Measurements from ENCODE around the gene DTX3L. TPM values are rescaled to one million over a fixed set of nuclear protein-coding genes. Genes with fewer than 3 reads are reported as not detected.
A peak's percentile ranks its signal among the peaks of the same experiment; 100 is the strongest.

DTX3L gene
- total and polyA plus RNA-seq, 9 of the 15 experiments (the other 6 are each of a cell fraction or from before 2014, with no cell fraction given): 2.3 to 6.5 (median 3.0) TPM

DNA sequence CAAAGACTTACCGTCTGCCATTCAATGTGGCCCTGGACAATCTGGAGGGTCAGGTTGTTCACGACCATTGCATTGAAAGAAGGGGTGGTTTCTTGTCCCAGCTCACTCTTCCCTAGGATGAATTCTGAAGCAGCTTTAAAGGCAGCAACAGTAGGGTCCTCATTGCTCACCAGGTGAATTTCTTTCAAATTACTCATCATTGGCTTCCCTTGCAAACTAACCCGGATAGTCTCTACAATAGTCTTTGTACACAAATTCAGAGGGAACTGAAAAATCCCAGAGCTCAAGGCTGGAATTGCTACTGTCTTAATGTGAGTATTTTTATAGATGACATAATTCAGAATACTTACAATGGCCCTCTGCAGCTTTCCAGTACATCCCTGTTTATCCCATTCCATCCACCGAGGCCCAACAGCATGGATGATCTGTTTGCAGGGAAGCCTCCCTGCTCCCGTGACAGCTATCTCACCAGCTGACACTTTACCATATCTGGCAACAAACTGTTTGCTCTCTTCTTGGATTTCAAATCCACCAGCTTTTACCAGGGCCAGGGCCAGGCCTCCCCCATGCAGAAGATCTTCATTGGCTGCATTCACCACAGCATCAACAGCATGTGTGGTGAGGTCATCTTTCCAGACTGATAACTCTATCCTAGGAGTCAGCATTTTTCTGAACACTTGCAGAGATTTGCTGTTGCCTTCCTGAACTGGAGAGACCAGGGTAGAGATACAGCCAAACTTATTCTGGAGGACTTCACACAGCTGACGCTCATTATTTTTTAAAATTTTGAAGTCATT lies 8.7 kb upstream of the DTX3L start:
- no peaks in the 10 kb centered on the region for H3K27me3 ChIP-seq (ENCODE audit: control insufficient read depth in 2 of 2, insufficient read depth in 2 of 2, low read length in 2 of 2)
- H3K4me2 ChIP-seq (ENCODE audit: insufficient read depth, low read length): no peak overlapping the region
- DNase-seq (ENCODE audit: extremely low read depth in 1 of 4, low spot score in 3 of 4): no peak
- no peaks in the 10 kb centered on the region for H3K9me3 ChIP-seq (replicated peaks; ENCODE audit: control insufficient read depth, insufficient read depth, low read depth, low read length)
- 56% methylated on average over 6 of the region's 6 CpGs for WGBS (ENCODE audit: insufficient coverage, low coverage, missing lambda C conversion rate)
- ATAC-seq: no peak
- H3K9ac ChIP-seq (ENCODE audit: insufficient read depth in 1 of 2, low read depth in 2 of 2, low read length in 2 of 2): no peak overlapping the region
- BruUV-seq (replicated peaks): no TSS peak
- H3K36me3 ChIP-seq (ENCODE audit: control insufficient read depth, insufficient read depth, low read length): no peaks in the 10 kb centered on the region
- H3K9me1 ChIP-seq (ENCODE audit: control insufficient read depth, insufficient read depth, low read length): no peaks in the 10 kb centered on the region
- ChIA-PET POLR2A (interaction anchor here (1.4 kb wide), 1 partner anchor 9 kb away, joined by 3 read pairs; the partner anchor contains the start of genes DTX3L and PARP9), CTCF (ENCODE audit: low intra/inter-chr PET ratio) (no interaction called here)
- no peaks in the 10 kb centered on the region for H3K4me1 ChIP-seq (replicated peaks in 1 of 2; ENCODE audit: control insufficient read depth in 2 of 2, insufficient read depth in 2 of 2, low read length in 2 of 2)
- no peak overlapping the region for H2AFZ ChIP-seq (ENCODE audit: low read depth, low read length)
- no peaks in the 10 kb centered on the region for H4K20me1 ChIP-seq (replicated peaks; ENCODE audit: control insufficient read depth, insufficient read depth, low read length)
- no peak overlapping the region for H3K4me3 ChIP-seq
- intact Hi-C loops (cut with micrococcal nuclease): no loop called here
- no peak overlapping the region for H3K27ac ChIP-seq (ENCODE audit: extremely low read depth, low read depth, low read length)
- no peak for FAIRE-seq
- peak; percentile 23; the same call in 1 of the 2 replicates for TF ChIP-seq MAFK (IDR thresholded peaks at IDR 0.05; ENCODE audit: low read length)
- peak in 1 of 2 experiments; percentile 30; a peak in 1 of 4 replicates for TF ChIP-seq RCOR1 (IDR thresholded peaks at IDR 0.05; ENCODE audit: borderline replicate concordance in 1 of 2, low read depth in 2 of 2, low read length in 2 of 2)
- peak; percentile 24; the same call in 1 of the 2 replicates for TF ChIP-seq MAFF (IDR thresholded peaks at IDR 0.05; ENCODE audit: low read length)
- TF ChIP-seq NR2C1 (IDR thresholded peaks at IDR 0.05): no peak
- TF ChIP-seq NR2C1 (tag; IDR thresholded peaks at IDR 0.05): no peak
- TF ChIP-seq TOE1 (IDR thresholded peaks at IDR 0.05; ENCODE audit: borderline replicate concordance): no peak
- TF ChIP-seq TOE1 (CRISPR knock-in tag; IDR thresholded peaks at IDR 0.05; ENCODE audit: borderline replicate concordance, low read depth): no peak
- TF ChIP-seq ZNF57 (CRISPR knock-in tag; IDR thresholded peaks at IDR 0.05): no peak
- TF ChIP-seq ZNF316 (IDR thresholded peaks at IDR 0.05): peak; percentile 40; the same call in 1 of the 2 replicates
- H3K79me2 ChIP-seq (ENCODE audit: control insufficient read depth, insufficient read depth, low read length): no peaks in the 10 kb centered on the region
- in situ Hi-C loops (cut with MboI): no loop called here

All from K562 (cell line).